Measurements from ENCODE around the gene USP1.

USP1 gene

DNA sequence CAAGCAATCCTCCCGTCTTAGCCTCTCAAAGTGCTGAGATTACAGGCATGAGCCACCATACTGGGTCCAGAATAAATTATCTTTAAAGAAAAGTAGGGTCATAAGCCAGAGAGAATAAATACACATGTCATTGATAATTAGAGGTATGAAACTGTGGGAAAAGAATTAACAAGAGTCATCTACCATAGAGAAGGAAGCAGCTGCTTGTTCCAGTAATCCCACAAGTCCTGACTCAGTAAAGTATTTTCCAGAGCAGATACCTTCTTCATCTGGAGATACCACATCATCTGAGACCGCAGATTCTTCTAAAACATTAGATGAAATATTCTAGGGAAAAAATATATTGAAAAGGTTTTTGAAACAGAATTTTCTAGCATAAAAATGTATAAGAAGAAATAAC lies 55.7 kb downstream of the USP1 start:
- DNase-seq, result no peak

DNA sequence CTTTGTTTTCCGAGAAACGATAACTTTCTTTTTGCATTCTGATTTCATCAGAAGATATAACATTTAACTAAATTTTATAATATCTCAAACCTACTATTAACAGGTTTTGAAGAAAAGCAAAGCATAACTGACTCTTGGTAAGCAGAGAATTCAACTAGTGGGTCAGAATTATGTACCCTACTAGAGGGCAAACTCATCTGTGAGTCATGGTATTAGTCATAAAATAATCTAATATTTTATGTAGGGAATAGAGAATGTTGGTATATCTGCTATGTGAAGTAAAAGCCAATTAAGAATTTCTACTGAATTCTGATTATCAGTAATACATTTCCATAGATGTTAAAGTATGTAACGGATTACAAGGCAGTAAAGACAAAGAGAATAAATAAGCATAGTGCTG lies 56.8 kb downstream of the USP1 start:
- DNase-seq, result no peak

DNA sequence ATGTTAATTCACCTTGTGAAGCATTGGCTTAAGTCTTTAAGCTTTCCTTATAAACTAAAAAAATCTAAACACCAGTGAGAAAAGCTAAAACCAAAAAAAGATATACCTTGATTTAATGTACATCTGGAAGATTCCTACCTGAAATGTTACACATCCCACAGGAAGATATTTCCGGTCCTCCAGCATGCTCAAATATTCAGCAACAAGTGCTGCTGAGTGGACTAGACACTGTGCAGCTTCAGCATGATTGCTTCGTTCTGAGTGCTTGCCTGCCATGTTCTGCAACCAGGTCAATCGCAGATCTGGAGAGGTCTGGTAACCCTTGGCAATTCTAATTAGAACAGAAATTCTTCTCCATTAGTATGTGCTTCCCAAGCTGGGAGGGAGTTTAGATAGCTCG lies 57.3 kb downstream of the USP1 start:
- DNase-seq, result no peak

DNA sequence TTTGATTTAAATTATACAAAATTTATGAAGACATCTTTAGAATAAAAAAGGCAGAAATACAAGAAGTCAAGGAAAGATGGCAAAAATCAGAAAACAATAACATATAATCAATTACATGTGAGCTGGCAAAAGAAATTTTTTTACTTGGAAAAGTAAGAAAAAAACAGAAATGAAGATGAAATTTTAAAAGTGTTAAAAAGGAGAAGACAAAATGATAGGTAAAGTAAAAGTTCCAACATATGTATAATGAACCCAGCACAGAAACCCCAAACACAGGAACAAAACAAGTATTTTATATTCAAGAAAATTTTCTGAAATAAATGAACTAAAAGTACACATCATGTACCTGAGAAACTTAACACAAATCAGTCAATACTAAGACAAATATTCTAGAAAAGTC lies 63.4 kb downstream of the USP1 start:
- no peak for DNase-seq

All from NCI-H1436 treated with DMSO at 0.1 percent for 48 hours (cell line).